ENCODE measurements around the gene STAT4.

The STAT4 gene

DNA sequence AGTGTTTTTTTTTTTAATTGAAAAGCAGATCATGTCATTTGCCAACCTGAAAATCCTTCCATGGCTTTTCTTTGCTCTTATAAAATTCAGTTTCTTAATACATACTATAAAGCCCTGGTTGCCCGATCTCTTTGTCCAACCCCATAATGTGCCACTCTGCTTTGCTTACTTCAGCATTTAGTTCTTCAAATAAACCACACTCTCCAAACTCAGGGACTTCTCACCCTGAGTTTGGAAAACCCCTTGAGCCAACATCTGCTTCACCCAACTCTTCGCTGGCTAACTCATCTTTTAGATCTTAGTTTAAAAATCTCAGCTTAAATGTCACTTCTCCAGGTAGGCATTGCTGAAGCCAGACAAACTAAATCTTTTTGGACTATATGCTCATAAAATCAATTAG lies 135.6 kb downstream of the STAT4 start:
- DNase-seq (ENCODE audit: low read depth in 2 of 2): no peak

DNA sequence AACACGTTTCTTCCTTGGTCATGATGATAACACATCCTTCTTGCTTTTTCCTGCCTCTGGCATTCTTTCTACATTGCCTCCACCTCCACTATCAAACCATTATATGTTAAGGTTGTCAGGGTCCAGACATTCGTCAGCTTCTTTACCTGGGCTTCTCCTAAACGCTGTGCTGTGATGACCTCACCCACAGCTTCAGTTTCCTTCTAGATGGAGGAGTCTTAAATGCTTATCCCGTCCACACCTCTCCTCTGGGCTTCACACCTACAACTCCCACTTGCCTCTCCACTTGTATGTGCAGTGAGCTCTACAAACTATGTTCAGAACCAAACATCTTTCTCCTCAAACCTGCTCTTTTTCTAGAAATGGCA lies 136.2 kb downstream of the STAT4 start:
- no peak for DNase-seq (ENCODE audit: low read depth in 2 of 2)

DNA sequence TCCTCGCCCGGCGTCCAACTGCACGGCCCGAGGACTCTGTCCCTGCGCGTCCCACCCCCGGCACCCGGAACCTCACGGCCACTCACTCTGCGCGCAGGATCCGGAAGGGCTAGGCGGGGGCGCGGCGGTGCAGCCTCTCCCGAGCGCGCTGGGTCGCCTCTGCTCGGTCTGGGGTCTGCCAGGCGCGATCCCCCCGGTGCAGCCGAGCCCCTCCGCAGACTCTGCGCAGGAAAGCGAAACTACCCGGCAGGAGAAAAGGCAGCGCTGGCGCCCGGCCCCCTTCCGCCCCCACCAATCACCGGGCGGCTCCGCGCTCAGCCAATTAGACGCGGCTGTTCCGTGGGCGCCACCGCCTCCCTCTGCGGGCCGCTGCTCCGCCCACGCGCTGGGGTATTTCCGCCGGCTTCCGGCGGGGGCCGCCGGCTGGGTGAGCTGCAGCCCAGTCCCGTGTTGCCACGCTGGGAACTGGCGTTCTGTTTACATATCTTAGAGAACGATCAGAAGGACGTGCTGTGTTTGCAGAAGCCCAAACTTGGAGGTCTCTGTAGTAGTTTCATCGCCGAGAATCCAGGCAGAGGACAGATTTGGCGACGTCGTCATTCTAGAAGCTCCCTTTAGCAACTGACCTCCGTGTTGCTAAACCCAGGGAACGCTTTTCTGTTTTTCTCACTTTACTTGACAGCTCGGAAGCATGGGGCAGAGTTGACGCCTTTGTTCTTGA lies 136.7 kb downstream of the STAT4 start, which contains the start of gene STAT1:
STAT1 (minus strand) TSS at position 240 of the 721 bp plus-strand sequence. CDS start 4,168 bp downstream, outside the sequence.
- peak; percentile 92 to 96 for DNase-seq (ENCODE audit: low read depth in 2 of 2)

DNA sequence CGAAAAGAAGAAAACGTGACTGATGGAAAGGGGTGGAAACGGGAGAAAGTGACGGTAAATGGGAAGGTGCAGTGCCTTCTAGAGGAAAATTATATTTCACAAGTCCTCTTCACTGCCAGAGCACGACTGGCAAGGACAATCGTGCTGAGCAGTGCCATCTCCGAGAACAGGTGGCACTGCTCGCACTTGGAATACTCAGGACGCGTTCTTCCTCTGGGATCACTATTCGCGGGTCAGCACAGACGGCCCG lies 137.2 kb downstream of the STAT4 start:
- no peak for DNase-seq (ENCODE audit: low read depth in 2 of 2)

DNA sequence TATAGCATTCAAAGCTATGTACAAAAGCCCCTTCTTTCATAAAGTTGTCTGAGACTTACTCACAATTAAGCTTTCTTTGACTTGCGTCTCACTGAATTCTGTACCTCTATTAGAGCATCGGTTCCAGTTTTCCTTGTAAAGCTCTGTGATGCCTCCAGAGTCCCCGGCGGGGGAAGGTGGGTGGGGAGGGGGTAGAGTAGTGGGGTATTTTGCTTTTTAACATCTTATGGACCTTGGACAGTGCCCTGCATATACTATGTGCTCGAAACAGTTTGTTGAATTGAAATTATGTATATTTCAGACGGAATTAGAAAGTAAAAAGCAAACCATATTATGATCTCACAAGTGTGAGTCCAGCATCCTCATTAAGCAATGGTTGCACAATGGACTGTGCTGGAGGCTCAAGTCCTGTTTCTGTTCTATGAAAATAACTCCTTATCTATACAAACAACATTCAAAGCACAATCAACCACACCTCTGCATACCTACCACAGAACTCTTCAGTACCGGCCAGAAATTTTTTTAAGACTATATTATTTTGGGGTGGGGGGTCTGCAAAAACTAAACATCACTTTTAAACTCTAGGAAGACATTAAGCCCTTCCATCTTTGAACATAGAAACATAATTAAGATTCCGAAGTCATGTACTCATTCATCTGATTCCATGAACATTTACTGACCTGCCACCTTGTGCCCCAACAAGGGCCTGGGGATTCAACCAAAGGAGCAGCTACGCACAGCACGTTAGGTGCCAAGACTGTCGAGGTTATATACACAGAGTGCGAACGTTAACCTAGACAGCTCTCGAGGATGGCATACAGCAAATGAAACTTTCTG lies 137.7 kb downstream of the STAT4 start:
- no peak for DNase-seq (ENCODE audit: low read depth in 2 of 2)

DNA sequence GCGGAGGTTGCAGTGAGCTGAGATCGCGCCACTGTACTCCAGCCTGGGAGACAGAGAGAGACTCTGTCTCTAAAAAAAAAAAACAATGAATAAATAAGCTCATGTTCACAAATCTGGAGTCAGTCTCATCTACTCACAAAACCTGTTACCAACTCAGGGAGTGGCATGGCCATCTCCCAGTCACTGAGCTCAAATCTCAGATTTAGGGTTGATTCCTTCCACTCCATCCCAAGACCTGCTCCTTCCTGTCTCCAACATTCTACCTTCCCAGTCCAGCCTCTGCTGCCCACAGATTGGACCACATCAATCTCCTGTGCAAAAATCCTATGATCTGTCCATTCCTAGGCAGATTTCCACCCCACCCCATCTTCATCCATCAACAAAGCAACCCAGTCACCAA lies 138.4 kb downstream of the STAT4 start:
- DNase-seq (ENCODE audit: low read depth in 2 of 2): no peak

DNA sequence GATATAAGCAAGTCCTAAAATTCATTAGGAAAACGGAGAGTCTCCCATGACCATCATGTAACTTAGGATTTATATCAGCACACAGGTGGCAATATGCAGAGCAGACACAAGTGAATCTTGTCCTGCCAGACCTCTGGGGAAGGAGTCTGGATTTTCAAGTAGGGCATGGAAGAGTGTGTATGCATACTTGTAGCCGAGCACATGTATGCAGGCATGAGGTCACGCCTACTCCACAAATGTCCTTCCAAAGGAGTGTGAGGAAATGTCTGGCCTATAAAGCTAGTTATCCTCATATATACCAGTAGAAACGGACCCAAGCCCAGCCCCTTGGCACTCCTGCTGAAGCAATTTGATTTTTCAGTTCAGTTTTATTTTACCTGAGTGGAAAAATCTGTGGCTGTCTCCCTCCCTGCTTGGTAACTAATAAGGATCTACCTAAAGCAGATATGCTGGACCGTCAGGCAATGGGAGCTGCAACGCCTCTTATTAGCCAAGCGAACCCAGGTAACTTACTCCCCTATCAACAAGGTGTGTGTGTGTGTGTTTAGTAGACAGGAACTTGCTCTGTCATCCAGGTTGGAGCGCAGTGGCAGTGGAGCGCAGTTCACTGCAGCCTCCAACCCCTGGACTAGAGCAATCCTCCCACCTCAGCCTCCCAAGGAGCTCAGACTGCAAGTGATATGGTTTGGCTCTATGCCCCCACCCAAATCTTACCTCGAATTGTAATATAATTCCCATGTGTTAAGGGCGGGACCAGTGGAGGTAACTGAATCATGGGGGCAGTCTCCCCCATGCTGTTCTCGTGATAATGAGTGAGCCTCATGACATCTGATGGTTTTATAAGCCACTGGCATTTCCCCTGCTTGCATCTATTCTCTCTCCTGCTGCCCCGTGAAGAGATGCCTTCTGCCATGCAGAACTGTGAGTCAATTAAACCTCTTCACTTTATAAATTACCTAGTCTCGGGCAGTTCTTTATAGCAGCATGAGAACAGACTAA lies 139.6 kb downstream of the STAT4 start:
- DNase-seq (ENCODE audit: low read depth in 2 of 2): no peak

DNA sequence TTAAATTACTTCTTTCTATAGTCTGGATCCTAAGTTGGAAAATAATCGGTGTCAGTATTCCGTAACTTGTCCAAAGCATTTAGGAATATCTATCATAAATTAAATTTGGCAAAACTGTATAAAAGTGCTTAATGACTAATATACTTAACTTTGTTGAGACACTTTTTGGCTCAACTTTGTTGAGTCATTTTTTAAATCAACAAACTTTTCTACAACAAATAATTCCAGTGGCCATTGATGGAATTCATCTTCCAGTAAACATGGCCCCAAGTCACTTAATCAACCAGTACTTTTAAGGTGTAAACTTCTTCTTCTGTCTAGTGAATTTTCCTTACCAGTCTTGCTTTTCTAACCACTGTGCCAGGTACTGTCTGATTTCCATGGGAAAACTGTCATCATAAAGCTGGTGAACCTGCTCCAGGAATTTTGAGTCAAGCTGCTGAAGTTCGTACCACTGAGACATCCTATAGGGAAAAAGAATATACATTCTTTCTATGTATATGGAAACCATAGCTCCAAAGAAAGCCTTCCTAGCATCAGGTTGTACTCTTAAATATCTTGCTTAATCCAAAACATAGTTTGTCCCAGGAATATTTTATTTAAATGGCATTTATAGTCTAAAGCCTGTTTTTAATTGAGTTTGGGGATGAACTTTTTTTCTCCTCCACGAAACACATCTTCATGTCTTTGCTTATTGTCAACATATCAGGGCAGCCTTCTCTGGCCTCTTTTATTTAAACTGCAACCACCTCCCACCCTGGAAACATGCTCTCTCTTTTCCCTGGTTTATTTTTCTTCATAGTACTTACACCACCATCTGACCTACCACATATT lies 141.0 kb downstream of the STAT4 start:
- DNase-seq (ENCODE audit: low read depth in 2 of 2): no peak

DNA sequence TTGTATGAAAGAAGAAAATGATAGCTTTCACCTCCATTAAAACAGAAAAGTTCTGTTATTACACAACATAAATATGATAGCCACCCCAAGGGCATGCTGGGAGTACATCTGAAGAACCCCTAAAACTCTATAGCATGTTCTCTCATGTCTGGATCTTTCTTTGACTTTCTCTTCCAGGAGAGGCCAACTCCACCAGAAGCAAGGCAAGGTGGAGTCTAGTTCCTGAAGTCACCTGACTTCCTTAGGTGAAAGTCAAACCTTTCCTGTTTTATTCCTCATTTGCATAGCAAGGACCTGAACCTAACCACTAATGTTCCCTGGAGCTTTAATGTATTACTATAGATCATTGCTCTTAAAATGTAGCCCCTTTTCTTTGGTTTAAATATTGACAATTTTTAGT lies 142.5 kb downstream of the STAT4 start:
- DNase-seq (ENCODE audit: low read depth in 2 of 2): no peak

DNA sequence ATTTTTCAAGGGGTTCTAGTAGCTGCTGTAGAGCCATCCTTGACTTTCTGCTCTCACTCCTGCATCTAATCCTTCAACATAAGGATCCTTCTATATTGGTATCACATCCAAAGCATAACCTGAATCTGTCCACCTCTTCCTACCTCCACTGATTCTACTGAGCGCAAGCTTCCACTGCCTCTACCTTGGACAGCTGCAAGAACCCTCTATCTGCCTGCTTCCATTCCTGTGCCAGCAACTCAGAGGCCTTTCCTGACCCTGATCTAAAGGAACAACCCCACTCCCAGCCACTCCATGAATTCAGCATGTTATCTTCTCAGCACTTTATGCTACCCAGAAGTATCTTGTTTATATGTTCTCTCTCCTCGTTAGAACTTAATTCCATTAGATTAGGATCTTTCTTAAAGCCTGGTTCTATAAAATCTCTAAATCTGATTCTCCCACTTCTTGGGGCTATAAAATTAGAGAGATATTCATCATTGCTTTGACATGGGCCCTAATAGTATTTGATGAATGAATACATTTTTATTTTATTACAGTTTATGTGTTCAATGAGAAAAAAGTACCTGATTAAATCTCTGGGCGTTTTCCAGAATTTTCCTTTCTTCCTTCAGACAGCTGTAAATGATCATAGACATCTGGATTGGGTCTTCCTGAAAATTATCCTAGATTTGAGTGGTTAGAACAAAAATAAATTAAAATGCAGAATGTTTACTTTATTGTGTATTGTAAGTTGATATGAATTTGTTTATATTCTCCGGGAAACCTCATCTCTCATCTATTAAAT lies 143.6 kb downstream of the STAT4 start:
- no peak for DNase-seq (ENCODE audit: low read depth in 2 of 2)

DNA sequence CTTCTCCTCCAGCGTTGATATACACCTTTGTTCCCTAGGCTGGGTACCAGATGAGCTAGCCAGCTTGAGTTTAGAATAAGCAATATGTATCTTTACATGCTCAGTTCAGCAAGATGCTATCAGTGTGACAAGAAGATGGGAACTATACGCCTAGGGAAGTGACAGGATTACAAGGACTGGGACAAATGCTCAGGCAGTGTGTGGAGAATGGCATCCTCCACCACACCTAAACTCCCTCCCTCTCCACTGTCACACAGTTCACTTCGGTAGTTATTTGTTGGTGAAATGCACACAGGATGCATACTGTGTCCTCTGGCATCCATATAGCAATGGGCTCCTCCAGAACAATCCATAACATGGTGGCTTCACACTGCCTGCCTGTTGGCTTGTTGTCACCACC lies 144.5 kb downstream of the STAT4 start:
- DNase-seq (ENCODE audit: low read depth in 2 of 2): no peak

DNA sequence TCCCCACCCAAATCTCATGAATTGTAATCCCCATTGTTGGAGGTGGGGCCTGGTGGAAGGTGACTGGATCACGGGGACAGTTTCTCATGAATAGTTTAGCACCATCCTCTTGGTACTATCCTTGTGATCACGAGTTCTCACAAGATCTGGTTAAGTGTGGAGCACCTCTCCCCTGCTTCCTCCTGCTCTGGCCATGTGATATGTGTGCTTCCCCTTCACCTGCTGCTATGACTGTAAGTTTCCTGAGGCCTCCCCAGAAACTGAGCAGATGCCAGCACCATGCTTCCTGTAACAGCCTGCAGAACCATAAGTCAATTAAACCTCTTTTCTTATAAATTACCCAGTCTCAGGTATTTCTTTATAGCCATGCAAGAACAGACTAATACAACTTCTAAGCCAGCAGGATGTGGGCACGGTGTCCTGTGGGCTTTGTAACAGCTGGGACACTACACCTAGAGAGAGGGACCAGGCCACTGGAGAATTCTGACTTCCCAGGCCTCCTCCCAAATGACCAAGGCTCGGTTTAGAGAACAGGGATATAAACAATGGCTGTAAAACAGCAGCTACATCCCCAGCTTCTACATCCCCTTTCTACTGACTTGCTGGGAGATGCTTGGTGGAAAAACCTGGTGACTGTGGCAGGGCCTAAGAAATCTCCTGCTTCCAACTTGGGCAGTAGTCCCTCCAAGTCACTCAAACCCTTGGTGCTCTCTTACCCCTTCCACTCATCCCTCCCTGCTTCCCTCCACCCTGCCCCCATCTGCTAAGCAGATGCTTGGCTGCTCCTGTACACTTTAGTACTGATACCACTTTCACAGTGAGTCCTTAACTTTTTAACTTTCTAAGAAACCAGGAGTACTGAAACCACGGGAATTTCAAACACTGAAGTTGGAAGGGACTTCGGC lies 147.1 kb downstream of the STAT4 start:
- DNase-seq (ENCODE audit: low read depth in 2 of 2): no peak

DNA sequence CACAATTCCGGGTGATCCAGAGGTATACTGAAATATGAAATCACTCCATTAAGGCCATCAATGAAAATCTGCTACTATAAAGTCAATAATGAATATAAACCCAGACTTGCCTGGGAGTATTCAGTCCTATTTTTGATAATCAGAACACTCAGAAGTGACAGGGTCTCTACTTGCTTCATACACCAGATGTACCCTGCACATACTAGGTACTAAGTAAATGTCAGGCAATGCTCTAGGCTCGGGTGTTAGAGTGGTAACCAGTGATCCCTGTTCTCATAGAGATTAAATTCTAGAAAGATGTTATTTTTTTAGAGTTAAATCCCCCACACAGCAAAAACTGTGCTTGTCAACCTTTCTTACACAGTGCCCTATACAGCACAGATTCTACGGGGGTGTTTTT lies 149.2 kb downstream of the STAT4 start:
- DNase-seq (ENCODE audit: low read depth in 2 of 2): no peak

DNA sequence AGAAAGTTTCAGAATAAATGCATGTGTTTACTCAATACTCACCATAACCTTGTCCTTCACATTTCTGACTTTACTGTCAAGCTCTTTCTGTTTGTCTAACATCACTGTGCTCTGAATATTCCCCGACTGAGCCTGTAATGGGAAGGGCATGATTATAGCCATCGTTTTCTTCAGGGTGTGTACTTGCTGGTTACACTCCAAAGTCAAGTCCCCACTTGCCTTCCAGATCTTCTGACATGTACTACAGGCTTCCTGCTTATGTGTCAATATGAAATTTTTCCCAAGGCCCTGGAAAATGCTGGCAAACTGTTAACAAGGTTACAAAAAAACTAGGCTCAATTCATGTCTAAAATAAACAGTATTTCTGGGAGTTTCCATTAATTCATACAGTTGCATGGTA lies 149.8 kb downstream of the STAT4 start:
- DNase-seq (ENCODE audit: low read depth in 2 of 2): no peak

DNA sequence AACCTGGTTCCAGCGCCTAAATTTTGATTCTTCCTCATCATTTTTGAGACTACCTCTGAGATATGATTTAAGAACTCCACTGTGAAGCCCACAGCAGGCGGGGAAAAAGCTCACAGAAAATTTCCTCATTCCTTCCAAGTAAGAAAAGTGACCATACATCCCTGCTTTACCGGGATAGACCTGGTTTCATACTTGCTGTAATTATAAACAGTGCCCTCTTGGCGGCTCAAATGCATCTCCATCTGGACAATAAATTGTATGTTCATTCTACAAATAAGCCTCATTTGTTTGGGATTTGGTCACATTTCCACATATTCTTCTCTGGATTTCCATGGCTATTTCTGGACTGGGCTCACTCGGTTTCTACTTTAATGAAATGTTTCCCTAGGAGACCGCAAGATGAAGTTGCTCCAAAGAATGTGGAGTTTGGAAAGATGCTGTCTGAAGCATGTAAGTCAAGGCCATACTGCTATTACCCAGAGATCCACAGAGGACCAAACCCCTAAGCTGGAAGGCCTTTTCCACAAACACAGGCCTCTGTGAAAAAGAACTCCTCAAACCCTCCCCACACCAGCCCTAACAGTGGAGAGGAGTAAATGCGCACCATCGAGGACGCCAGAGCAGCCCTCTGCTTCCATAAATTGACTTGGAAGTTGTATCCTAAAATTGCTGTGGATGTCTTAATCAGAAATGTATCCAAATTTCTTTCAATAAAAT lies 150.7 kb downstream of the STAT4 start:
- no peak for DNase-seq (ENCODE audit: low read depth in 2 of 2)

DNA sequence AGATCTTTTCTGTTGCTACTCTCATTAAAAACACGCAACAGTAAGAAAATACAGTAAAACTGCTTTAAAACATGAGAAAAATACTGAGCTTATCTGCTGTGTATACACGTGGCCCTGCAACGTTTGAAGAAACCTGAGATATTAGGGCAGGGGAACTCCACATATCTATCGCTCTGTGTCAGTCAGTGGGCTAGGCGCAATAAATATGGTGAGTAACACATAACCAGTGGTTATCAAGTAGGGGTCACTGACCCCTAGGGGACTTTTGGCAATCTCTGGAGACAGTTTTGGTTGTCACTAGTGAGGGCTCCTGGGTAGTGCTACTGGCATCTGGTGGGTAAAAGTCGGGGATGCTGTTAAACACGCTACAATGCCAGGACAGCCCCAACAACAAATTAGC lies 151.7 kb downstream of the STAT4 start:
- no peak for DNase-seq (ENCODE audit: low read depth in 2 of 2)

DNA sequence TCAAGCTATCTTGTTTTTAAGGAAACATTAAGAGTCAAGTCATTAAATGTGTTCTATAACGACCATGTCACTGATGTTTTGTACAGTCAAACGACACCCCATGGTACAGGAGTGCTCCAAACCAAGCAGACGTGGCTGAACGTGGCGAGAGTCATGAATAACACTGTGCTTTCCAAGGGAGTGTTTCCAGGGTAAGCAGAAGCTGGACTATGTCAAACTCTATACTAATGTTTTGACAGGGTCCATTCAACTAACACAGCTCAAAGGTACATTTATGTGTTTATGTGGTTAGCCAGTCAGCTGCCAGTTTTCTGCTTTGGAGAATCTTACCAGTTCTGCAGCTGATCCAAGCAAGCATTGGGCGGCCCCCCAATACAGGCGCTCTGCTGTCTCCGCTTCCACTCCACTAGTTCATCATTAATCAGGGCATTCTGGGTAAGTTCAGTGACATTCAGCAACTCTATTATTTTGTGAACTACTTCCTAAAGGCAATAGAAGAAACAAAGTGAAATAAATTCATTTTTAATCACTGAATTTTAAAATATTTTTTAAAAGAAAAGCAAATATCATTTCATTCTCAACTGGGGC lies 153.2 kb downstream of the STAT4 start:
- DNase-seq (ENCODE audit: low read depth in 2 of 2): no peak

DNA sequence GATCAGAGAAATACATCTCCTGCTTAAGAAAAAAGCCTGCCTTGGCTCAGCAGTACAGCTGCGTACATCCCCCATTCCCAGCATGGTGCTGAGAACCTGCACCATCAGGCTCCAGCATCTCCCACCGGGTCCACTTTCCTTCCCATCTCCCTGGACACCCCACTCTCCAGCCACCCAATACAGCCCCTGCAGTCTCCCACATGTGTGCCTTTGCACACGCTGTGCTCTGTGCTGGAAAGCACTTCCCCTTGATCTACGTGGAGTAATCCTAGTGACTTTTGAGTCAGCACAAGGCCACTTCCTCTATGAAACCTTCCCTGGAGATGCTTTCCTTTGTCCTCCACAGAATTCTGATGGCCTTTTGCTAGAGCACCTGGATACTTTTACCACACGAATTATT lies 153.8 kb downstream of the STAT4 start:
- no peak for DNase-seq (ENCODE audit: low read depth in 2 of 2)
